Lower leg skin (tissue), 4 donors: ENCODE results near the gene CCBE1. TPM values are rescaled to one million over a fixed set of nuclear protein-coding genes. Genes with fewer than 3 reads are reported as not detected.

Experiments
- DNase-seq, 2 donors: peaks; one replicate each; pipeline ENCODE4 v3.0.0-alpha.2; 2019; ENCODE audit warnings: low spot score in 2 of 2
- H3K4me3 ChIP-seq: fragments of 200-600 bp; sonication (generic); 2 replicates; pipeline ENCODE4 v1.5.1; 2017; ENCODE audit warnings: mild to moderate bottlenecking, low read depth; ENCODE audit not compliant: poor library complexity, severe bottlenecking
- POLR2A ChIP-seq, 2 donors: fragments of 450-650 bp; IDR thresholded peaks; one replicate each; pipeline ENCODE4 v1.6.1; 2016 to 2017; ENCODE audit warnings: antibody characterized with exemption in 2 of 2, mild to moderate bottlenecking in 1 of 2, moderate library complexity in 1 of 2
- WGBS, 2 donors: methylation state at CpG; one replicate each; pipeline ENCODE4 v1.1.5; 2018; 5-methylcytosine and 5-hydroxymethylcytosine counted together
- intact Hi-C: fragments of 100-400 bp; cut with DNase I; formaldehyde crosslinking; loops from one replicate; pipeline ENCODE4 v1.15.0; 2023; ENCODE audit warnings: low total_unique reads
- total RNA-seq, 4 donors: library from RNA; depleted of rRNA; stranded (reverse); fragments of >200 nt; gene quantifications; one replicate each; pipeline ENCODE4 v1.1.0, GENCODE V29; 2016
- TF ChIP-seq, protein P1 (sequence below), 3 donors: fragments of 450-650 bp; IDR thresholded peaks; one replicate each; pipeline ENCODE4 v1.5.1; 2016; ENCODE audit warnings: antibody characterized with exemption in 3 of 3, mild to moderate bottlenecking in 3 of 3, moderate library complexity in 2 of 3

CCBE1 gene
- total RNA-seq, 4 donors from 2014 or later: 3.0 to 15.5 (median 3.2) TPM

DNA sequence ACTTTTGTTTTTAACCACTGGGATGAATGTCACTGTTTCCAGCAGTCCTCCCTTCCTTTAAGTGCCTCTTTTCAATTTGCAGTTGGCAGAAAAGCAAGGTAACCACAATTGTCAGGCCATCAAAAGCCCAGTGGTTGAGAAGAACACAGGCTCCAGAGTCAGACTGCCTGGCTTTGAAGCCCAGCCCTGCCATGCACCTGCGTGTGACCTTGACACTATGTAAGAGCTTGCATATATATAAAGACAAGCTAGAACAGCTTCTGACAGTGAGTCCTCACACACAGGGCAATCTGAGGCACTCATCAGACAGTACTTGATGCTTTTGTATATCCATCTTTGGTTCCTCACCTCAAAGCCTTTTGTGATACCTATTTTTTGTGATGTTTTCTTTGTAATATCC is 11.0 kb downstream of the CCBE1 start:
- H3K4me3 ChIP-seq: no peak overlapping the region
- TF ChIP-seq, protein P1, sequence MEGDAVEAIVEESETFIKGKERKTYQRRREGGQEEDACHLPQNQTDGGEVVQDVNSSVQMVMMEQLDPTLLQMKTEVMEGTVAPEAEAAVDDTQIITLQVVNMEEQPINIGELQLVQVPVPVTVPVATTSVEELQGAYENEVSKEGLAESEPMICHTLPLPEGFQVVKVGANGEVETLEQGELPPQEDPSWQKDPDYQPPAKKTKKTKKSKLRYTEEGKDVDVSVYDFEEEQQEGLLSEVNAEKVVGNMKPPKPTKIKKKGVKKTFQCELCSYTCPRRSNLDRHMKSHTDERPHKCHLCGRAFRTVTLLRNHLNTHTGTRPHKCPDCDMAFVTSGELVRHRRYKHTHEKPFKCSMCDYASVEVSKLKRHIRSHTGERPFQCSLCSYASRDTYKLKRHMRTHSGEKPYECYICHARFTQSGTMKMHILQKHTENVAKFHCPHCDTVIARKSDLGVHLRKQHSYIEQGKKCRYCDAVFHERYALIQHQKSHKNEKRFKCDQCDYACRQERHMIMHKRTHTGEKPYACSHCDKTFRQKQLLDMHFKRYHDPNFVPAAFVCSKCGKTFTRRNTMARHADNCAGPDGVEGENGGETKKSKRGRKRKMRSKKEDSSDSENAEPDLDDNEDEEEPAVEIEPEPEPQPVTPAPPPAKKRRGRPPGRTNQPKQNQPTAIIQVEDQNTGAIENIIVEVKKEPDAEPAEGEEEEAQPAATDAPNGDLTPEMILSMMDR (IDR thresholded peaks at IDR 0.05): no peak
- no peak for TF ChIP-seq POLR2A (IDR thresholded peaks at IDR 0.05)
- intact Hi-C loops: no loop called here
- no peak for DNase-seq
- 67 to 82% methylated on average over 1 of the region's 1 CpG for WGBS, 2 donors

- WGBS, 2 donors: 32 to 55% methylated on average over 4 of the region's 4 CpGs
- TF ChIP-seq, protein P1 (IDR thresholded peaks at IDR 0.05): no peak
- no peak for TF ChIP-seq POLR2A (IDR thresholded peaks at IDR 0.05)
- no peak overlapping the region for H3K4me3 ChIP-seq
- intact Hi-C loops: no loop called here
- no peak for DNase-seq
Measured at GRCh38 chr18:59685501-59685900, 11.7 kb downstream of the CCBE1 start.

DNA sequence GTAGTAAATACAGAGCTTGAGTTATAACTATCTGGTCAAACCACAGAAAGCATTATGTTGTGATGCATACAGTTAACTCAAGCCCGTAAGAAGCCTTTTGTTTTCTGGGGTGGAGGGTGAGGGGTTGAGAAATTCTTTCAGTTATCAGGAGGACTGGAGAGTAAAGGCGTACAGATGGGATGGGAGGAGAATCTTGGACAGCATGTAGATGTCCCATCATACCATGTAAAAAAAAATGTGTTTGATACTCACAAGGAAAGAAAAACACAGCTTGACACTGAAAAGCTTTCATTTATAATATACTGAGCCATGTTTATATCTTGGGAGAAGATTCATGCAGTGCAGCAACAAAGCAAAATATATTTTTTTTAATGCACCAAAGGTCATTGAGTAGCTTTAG is 12.4 kb downstream of the CCBE1 start:
- intact Hi-C loops: no loop called here
- TF ChIP-seq, protein P1 (IDR thresholded peaks at IDR 0.05): no peak
- no peak for TF ChIP-seq POLR2A (IDR thresholded peaks at IDR 0.05)
- no peak overlapping the region for H3K4me3 ChIP-seq
- 79 to 86% methylated on average over 2 of the region's 2 CpGs for WGBS, 2 donors
- no peak for DNase-seq

- intact Hi-C loops: no loop called here
- H3K4me3 ChIP-seq: no peak overlapping the region
- DNase-seq: no peak
- TF ChIP-seq POLR2A (IDR thresholded peaks at IDR 0.05): no peak
- TF ChIP-seq, protein P1 (IDR thresholded peaks at IDR 0.05): no peak
- WGBS, 2 donors: 58 to 60% methylated on average over 6 of the region's 6 CpGs
Measured at GRCh38 chr18:59681521-59682004, 15.7 kb downstream of the CCBE1 start.

DNA sequence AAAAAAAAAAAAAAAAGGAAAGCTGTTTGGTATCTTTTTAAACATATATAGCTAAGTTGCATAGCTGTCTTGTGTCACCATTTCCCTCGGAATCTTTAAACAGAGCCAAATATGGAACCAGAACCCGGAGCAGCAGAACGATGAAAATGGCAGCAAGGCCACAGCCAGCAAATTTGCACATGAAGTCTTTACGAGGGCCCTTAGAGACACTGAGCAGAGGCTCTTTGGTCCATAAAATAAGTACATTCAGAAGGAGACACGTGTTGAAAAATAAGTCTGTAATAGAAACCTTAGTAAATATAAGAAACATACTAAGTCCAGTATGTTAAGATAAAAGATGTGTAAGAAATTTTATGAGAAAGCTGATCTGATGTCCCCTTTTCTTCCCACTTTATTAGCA is 16.2 kb downstream of the CCBE1 start:
- WGBS, 2 donors: 75 to 83% methylated on average over 5 of the region's 5 CpGs
- DNase-seq: no peak
- intact Hi-C loops: no loop called here
- H3K4me3 ChIP-seq: no peak overlapping the region
- TF ChIP-seq, protein P1 (IDR thresholded peaks at IDR 0.05): no peak
- TF ChIP-seq POLR2A (IDR thresholded peaks at IDR 0.05): no peak

DNA sequence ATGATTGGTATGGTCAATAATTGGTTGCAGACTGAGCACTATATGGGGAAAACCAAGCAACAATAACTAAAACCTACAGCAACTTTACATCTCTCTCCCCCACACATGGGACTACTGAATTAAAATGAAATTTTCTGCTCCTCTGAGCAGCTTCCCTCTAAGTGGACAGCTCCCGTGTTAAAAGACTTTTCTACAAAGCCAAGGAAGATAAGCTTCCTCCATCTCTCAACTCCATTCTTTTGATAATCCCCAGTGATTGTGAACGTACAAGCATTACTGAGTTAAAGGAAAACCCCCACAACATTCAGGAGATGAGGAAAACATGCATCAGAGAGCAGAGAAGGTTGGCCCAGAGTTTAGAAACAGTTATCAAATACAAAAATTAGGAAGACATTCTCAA is 21.9 kb downstream of the CCBE1 start:
- DNase-seq: no peak
- 59 to 64% methylated on average over 2 of the region's 2 CpGs for WGBS, 2 donors
- no peak overlapping the region for H3K4me3 ChIP-seq
- intact Hi-C loops: no loop called here
- TF ChIP-seq, protein P1 (IDR thresholded peaks at IDR 0.05): no peak
- no peak for TF ChIP-seq POLR2A (IDR thresholded peaks at IDR 0.05)
